M059J (cell line): ENCODE measurements around the gene CCDC154. TPM values are rescaled to one million over a fixed set of nuclear protein-coding genes. Genes with fewer than 3 reads are reported as not detected.

ENCODE experiments used
- DNase-seq: peaks from one replicate; pipeline ENCODE4 v3.0.0-alpha.2; 2012; ENCODE audit warnings: low read depth
- total RNA-seq: library from RNA; depleted of rRNA; stranded (reverse); fragments of >200 nt; shearing (Covaris generic); gene quantifications from 2 replicates; pipeline ENCODE4 v1.2.3, GENCODE V29; 2014

The CCDC154 gene
- total RNA-seq, 1 experiment from 2014 or later, result not detected

DNA sequence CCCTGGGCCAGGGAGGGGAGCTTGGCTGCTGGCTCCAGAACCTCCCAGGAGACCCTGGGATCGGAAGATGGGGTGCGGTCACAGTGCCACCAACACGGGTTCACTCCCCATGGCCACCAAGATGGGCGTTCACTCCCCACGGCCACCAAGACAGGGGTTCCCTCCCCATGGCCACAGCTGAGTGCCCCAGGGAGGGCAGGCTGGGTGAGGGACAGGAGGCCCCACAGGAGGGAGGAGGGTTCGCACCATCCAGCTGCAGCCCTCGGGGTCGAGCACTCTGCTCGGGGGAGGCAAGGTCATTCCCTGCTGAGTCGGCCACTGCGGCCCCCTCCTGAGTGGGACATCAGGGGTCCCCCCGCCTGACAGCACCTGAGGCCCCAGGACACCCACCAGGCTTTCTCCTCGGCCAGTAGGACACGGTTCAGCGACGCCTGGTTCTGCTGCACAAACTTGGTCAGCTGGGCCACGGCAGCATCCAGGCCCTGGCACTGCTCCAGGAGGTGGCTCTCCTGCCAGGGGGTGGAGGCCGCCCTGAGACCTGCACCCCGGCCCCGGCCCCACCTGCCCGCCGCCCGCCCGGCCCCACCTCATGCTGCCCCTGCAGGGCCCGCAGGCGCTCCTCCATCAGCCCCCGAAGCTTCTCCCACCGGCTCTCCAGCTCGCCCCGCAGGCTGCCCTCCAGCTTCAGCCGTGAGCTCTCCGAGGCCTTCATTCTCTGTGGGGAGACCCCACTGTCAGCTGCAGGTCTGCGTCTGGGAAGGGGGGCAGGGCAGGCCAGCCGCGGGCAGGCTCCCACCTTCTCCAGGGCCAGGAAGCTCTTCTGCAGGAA, 5.9 kb downstream of the CCDC154 start:
- DNase-seq, result no peak

DNA sequence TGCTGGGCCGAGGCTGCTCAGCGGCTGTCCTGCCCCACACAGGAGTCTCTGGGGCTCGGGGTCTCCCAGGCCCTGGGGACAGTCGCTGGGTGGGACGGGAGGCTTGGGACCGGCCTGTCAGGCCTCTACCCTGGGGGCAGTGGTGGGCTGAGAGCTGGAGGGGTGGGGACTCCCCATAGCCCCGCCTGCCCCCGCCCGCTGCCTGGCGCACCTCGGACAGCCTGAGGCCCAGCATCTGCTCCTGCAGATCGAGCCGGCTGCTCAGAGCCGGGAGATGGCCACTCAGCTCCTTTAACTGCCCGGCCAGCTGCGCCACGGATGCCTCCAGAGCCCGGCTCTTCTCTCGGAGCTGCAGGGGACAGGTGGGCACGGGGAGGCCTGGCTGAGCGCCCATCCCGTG, 6.8 kb downstream of the CCDC154 start:
- no peak for DNase-seq

DNA sequence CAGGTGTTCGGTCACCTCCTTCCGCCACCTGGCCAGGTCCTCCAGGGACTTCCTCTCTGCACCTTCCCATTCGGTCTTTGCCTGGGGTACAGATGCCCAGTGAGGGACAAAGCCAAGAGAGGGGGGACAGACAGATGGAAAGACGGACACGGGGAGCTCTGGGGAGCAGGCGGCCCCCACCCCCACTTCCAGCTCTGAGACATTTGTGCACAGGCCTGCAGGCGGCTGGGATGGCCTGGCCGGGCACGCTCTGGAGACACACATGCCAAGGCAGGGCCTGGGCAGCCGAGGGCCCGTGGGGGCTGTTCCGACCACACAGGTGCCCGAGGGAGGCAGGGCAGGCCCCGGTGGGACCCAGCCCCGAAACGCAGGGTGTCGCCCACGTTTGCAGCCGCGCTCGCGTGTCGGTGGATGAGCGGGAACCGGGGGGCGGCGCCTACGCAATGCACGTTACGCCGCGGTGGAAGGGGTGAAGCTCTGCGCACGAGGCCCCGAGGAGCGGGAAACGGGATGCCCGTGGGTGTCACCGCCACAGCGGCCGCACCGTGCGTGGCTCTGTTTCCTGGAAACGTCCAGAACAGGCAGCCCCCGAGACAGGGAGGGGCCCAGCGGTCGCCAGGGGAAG, 7.5 kb downstream of the CCDC154 start:
- no peak for DNase-seq

DNA sequence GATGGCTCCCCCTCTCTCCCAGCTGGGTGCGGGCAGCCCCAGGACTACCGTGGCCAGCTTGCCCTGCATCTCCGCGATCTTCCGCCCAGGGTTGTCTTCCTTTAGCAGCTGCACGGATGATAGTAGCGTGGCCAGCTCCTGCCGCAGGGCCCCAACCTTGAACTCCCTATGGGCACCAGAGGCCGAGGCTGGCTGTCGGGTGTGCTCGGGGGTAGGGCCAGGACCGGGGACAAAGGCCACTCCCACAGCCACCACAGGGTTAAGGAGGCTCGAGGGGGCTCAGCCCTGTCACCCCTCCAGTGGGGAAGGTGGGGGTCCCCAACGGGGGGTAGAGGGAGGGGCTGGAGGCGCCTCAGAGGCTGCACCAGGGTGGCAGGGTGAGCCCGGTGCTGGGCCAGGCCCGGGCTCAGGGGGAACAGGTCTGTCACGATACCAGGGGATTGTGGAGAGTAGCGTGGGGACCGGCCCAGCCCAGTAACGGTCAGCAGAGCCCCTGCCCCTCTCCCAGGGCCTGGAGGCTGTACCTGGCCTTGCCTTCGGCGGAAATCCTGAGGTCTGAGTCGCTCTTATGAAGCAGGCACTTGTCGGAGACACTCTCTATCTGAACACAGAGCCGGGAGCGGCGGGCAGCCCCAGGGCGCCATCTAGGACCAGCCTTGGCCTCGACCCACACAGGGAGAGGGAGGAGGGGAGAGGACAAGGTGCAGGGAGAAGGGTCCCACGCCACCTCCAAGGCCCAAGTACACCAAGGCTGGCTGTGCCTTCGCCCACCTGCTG, 8.2 kb downstream of the CCDC154 start:
- DNase-seq, result no peak

DNA sequence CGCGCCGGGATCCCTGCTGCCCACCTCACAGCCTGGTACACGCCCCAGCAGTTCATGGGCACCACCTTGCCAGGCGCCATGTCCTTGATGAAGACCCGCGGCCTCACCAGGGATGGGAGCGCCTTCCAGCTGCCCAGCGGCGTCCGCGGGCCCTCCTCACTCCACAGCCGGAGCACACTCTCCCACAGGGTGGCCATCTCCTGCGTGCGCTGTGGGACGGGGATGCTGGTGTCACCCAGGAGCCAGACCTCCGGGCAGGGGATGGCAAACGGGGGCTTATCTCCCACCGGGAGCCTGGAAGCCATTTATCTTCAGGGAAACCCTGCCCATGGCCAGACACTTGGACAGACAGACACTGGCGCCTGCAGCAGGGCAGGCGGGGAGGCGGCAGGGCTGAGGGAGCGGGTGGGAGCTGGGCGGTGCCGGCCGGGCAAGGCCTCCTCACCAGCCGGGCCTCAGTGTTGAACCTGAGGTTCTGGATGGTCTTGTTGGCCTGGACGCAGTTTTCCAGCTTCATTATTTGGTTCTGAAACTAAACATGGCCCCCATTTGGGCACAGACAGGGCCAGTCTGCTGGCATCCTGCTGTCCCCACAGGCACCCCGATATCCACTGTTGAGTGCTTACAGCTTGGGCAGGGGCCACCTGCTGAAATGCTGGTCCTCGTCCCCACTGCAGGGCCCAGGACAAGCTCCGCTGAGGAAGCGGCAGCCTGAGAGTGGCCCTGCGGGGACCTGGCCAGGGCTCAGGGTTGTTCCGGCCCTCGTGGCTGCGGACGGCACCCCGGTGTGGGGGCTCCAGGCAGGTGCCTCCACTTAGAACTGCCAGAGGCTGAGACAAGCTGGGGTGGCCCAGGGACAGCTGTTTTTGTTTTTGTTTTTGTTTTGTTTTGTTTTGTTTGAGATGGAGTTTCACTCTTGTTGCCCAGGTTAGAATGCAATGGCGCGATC, 9.4 kb downstream of the CCDC154 start:
- DNase-seq, result no peak

DNA sequence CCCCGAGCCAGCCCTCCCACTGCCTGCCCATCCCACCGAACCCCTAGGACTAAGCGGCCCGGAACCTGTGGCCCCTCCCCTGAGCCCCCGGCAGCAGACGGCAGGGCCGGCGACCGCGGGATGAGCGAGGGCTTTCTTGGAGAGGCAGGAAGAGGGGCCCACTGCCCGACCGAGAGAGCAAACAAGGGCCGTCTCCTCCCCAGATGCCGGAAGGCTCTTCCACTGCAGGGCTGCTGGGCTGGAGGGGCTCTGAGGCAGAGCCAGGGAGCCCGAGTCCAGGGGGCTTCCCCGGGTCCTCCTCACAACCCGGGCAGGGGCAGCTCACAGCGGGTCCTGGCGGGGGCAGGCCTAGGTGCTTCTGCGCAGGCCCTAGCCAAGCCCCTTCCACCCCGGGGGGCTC, 10.6 kb downstream of the CCDC154 start:
- DNase-seq, result no peak

DNA sequence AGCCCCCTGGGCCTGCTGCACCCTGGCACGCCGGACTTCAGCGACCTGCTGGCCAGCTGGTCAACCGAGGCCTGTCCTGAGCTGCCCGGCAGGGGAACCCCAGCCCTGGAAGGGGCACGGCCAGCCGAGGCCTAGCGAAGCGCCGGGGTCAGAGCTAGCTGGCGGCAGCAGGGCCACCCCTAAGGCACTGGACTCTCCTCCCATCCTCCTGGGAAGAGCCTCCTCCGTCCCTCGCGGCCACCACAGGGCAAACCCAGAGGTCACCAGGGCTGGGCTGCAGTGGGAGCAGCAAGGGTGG, 11.1 kb downstream of the CCDC154 start:
- no peak for DNase-seq

DNA sequence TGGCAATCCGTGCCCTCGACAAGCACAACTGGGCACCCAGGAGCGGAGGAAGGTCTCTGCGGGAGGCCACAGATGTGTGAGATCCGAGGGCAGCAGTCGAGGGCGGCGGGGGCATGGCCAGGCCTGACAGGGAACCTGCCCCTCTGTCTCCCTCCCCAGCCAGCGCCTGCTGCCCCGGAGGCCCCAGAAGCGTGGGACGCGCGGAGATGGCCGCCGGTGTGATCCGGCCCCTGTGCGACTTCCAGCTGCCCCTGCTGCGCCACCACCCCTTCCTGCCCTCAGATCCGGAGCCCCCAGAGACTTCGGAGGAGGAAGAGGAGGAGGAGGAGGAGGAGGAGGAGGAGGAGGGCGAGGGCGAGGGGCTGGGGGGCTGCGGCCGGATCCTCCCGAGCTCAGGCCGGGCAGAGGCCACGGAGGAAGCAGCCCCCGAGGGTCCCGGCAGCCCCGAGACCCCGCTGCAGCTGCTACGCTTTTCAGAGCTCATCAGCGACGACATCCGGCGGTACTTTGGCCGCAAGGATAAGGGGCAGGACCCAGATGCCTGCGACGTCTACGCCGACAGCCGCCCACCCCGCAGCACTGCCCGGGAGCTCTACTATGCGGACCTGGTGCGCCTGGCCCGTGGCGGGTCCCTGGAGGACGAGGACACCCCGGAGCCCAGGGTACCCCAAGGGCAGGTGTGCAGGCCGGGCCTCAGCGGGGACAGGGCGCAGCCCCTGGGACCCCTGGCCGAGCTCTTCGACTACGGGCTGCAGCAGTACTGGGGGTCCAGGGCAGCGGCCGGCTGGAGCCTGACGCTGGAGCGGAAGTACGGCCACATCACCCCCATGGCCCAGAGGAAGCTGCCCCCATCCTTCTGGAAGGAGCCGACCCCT, 11.7 kb downstream of the CCDC154 start:
- DNase-seq, result no peak

DNA sequence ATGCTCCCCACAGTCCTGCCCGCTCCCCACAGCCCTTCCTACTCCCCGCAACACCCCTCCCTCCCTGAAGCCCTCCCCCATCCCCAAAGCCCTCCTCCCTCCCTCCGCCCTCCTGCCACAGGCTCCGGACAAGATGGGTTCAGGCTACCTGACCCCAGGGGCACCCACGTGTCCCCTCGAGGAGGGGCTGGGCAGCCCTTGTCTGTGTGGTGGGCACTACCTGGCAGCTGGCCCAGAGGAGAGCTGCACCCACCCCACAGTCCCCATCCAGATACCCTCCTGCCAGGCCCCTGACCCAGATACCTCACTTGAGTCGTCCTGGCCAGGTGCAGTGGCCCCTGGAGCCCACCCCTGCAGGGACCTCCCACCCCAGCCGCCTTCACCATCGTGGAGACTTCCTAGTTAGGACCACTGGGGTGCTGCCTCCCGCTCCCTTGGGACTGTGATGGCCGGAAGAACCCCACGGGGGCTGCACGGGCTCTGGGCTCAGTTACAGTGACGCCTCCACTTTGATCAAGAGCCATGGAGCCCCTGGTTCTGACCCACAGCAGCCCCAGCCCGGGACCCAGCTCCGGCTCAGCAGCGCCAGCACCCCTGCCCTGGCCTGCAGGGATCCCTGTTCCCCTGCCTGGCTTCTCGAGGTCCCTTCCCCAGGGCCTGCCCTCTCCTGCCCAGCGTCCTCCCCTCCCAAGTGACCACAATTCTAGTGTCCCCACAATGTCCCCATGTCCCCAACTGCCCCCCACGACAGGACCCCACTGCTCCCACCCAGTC, 12.7 kb downstream of the CCDC154 start:
- no peak for DNase-seq

DNA sequence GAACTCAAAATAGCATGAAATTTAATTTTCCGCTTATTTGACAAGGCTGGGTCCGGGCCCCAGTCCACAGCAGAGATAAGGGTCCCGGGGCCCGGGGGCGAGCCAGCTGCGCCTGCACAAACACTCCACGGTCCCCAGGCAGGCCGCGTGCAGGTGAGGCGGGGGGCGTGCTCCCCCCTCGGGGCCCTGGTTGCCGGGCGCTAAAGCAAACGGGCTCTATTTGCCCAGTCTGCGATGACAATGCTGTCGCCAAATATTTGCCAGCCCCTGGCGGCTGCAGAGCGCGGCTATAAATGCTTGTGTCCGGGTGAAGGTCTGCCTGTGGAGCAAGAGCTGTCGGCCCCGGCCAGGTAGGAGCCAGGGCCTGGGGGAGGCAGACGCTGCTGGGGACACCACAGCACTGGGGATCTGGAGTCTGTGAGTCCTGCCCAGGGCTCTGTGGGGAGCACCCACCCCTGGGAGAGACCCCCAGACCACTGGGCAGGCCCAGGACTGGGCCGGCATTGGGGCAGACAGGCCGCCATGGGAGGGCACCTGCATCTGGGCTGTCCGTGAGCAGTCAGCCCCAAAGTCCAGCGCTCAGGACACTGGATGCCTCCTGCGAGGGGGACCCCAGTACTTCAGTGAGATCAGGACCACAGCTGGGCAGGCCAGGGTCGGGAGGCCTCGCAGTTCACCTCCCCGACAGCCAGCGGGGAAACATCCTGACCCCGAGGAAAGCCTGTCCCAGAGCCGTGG, 13.4 kb downstream of the CCDC154 start, which contains the start of gene PERCC1:
Gene PERCC1, plus strand, starts transcription at position 320 of the 738 bp plus-strand sequence. CDS start 1,516 bp downstream, outside the sequence.
- DNase-seq, result no peak

DNA sequence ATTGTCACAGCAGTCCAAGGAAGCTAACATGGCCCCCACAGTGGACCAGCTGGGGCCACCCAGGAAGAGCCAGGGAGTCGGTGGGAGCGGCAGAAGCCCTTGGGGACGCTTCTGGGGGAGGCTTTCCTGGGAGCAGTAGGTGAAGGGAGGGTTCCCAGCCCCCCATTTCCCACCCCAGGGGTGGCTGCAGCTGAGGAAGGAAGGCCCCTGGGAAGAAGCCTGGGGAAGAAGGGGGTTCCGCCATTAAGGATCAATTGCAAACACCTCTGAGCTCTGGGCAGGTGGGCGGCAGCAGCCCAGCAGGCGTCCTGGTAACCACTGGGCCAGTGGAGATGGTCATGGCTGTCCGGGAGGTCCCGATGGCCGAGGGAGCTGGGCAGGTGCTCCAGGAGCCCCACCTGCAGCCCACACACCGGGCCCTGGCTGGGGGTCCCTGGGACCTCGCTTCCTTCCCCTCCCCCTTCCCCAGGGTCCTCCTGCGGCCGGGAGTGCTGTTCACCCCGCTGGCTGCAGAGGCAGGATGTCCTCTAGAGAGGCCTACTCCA, 14.1 kb downstream of the CCDC154 start:
- no peak for DNase-seq

DNA sequence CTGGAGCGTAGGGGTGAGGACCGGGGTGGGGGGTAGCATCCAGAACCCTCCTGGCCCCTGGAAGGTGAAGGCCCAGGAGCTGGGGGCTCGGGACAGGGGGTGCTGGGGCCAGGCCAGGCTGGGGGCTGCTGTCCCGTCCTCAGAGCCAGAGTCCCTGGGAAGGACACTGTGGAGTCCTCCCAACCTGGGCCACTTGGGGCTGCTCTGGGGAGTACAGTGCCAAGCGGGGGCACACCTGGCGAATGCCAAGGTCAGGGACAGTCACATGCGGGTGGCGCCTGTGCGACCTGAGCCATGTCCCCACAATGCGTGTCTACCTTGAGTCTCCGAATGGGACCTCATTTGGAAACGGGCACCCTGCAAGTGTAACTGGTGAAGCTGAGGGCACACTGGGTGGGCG, 14.7 kb downstream of the CCDC154 start:
- no peak for DNase-seq

DNA sequence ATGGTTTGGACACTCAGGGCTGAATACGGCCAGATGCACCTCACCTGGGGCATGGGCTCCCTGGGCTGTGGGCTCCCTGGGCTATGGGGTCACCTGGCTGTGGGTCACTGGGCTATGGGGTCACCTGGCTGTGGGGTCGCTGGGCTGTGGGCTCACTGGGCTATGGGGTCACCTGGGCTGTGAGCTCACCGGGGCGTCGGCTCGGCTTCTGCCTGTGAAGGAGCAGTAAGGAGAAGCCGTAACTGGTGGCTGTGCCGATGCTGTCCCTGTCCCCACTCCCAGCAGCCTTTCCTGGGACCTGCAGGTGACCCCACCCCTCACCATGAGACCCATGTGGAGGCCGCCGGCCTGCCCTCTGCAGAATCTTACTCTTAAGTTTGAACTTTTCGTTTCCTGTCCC, 15.3 kb downstream of the CCDC154 start:
- DNase-seq, result no peak

DNA sequence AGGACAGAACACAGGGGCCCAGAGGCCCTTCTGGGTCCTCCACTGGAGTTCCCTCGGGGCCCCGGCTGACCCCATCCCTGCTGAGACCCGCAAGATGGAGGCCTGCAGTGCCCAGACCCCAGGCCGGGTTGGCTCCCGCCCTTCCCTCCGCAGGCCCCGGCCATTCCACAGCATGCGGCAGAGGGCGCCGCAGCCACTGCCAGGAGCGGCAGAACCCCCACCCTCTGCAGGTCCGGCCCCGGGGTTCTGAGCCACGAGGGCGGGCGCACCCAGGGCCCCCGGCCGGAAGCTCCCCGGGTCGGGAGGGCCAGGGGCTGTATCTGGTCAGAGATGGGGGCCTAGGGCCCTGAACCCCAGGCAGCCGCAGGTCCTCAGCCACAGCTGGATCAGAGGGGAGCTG, 15.8 kb downstream of the CCDC154 start:
- no peak for DNase-seq

DNA sequence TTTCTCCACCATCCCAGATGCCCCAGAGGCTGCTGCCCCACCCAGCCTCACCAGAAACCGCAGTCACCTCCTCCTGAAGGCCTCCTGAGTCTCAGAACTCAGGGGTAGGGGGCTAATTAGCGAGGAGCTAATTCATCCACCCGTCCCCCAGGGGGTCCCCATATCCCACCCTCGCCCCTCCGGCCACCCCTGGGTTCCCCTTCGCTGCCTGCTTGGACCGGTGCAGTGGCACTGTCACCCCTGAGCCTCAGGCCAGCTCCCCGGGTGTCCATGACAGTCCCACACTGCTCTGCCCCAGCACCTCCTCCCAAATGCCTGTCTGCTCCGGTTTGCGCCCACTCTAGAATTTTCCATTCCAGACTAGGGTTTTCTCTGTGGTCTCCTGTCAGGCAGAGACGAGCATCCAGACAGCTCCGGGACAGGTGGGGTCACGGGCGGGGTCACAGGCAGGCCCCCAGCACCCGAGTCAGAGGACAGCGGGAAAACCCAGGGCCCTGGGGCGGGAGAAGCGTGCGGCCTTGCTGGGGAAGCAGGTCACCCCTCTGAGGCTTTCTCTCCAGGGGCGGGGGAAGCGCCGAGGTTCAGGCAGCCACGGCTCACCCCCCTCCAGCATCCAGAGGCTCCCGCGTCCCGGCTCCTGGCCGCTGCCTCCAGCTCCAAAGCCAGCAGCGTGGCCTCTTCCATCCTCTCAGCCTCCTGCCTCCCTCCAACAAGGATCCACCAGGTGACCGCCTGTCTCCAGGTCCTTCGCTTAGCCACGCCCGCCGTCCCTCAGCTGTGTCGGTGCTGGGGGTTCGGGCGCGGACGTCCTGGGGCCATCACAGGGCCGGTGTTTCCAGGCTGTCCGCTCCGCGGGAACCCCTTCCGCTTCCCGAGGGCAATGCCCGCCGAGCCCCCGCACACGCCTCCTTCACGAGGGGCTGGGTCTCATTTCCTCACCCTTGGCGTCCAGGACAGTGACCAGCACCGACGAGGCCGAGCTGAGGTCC, 16.6 kb downstream of the CCDC154 start:
- no peak for DNase-seq

DNA sequence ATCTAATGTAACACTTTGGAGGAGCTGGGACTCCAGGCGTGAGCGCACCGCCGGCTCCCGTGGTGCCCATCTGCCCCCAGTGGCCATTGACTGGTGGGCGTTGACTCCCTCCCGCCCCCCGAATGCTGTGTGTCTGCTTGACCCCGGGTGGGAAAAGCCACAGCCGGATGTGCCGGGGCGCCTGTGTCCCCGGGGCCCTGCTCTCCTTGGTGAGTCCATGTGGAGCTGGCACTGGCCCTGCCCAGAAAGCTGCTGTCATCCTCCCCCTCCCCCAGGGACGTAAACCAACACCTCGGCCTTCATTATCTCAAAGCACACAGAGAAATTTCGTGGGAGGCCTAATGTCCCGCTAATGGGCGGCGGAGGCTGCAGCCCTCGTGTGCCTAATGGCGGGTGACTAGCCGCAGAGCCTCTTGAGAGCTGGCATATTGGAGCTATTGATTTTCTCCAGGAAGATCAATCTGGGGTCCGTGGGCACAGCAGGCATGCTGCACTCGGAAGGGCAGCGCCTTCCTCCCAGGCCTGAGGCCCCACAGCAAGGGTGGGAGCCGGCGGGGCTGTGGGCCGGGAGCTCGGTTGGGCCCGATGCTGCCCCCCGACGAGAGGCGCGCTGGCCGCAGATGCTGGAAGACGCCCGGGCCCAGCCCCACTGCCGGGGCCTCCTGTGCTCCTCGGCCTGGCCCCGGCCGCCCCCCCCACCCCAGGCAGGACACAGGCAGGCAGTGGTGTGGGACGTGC, 17.5 kb downstream of the CCDC154 start:
- DNase-seq, result no peak
